Measurements from ENCODE around the gene DAO. TPM values are rescaled to one million over a fixed set of nuclear protein-coding genes. Genes with fewer than 3 reads are reported as not detected.

DAO gene
- total RNA-seq, 1 experiment from 2014 or later: not detected

DNA sequence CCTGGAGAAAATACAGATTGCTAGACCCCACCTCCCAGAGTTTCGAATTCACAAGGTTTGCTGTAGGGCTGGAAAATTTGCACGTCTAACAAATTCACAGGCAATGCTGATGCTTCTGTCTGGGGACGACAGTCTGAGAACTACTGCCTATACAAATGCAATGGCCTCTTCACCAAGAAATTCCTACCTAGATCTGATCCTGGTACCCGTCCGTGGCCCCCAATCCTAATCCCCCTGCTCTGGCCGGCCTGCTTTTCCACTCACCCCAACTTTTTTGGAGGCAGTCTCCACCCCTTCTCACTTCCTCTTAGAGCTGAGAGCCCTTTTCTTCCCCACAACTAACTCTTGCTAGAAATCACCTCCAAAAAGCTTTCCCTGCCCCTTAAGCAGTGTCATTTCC lies 19.4 kb upstream of the DAO start:
- no peak for TF ChIP-seq CTCF (conservative IDR thresholded peaks at IDR 0.05)
- TF ChIP-seq EZH2 (IDR thresholded peaks at IDR 0.05; ENCODE audit: low read depth): no peak
- no peaks in the 10 kb centered on the region for H3K27me3 ChIP-seq (ENCODE audit: insufficient read depth, low read depth)
- H3K9me3 ChIP-seq (ENCODE audit: insufficient read depth, low read depth): no peaks in the 10 kb centered on the region
- H3F3A ChIP-seq (ENCODE audit: insufficient read depth, low read depth): peaks cover 10% of the 10 kb centered on the region; the same call in 1 of the 2 replicates
- no peaks in the 10 kb centered on the region for H3K9me2 ChIP-seq (ENCODE audit: insufficient read depth)
- DNase-seq: no peak
- H3K4me1 ChIP-seq (replicated peaks; ENCODE audit: insufficient read depth): peaks cover 19% of the 10 kb centered on the region
- H3K27ac ChIP-seq: no peak overlapping the region
- H3K79me2 ChIP-seq (ENCODE audit: low read depth): peaks cover 17% of the 10 kb centered on the region
- H3K4me3 ChIP-seq: no peak overlapping the region
- H4K20me1 ChIP-seq (ENCODE audit: insufficient read depth): no peaks in the 10 kb centered on the region
- H2AFZ ChIP-seq: no peak overlapping the region
- no peak overlapping the region for H3K4me2 ChIP-seq
- ChIA-PET CTCF (no interaction called here), POLR2A (ENCODE audit: unreplicated experiment) (no interaction called here)
- no peaks in the 10 kb centered on the region for H3K36me3 ChIP-seq (ENCODE audit: low read depth)
- BruUV-seq (replicated peaks): no TSS peak
- intact Hi-C loops (cut with micrococcal nuclease; ENCODE audit: unreplicated experiment): no loop called here

DNA sequence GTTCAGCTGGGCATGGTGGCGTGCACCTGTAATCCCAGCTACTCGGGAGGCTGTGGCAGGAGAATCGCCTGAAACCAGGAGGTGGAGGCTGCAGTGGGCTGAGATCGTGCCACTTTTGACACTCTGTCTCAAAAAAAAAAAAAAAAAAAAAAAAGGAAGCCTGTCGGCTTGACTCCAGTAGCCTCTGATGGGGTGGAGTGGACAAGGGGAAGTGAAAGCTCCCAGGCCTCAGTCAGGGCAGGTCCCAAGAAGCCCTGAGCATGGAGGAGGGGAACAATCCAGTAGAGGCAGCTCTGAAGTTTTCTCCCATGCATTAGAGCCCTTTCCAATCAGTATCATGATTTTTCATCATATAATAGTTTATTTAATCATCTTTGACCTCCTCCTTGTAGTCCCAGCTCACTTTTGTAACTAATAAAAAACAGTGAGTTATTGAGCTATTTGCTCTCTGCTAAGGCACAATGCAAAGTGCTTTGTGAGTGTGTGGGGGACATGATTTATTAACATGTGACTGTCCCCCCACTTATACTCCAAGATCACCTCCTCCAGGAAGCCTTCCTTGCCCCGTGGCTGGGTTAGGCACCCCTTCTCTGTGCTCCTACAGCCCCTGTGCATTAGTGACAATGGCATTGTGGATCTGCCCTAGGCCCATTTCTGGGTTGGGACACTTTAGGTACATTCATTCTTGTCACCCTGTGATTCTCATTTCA lies 17.9 kb upstream of the DAO start:
- BruUV-seq (replicated peaks): no TSS peak
- H2AFZ ChIP-seq: no peak overlapping the region
- H3K79me2 ChIP-seq (ENCODE audit: low read depth): peaks cover 1% of the 10 kb centered on the region
- H3K36me3 ChIP-seq (ENCODE audit: low read depth): no peaks in the 10 kb centered on the region
- no peak for TF ChIP-seq EZH2 (IDR thresholded peaks at IDR 0.05; ENCODE audit: low read depth)
- no peak for TF ChIP-seq CTCF (conservative IDR thresholded peaks at IDR 0.05)
- H3K9me2 ChIP-seq (ENCODE audit: insufficient read depth): no peaks in the 10 kb centered on the region
- POLR2A ChIA-PET (ENCODE audit: unreplicated experiment): no interaction called here
- no peaks in the 10 kb centered on the region for H3K27me3 ChIP-seq (ENCODE audit: insufficient read depth, low read depth)
- H3K4me3 ChIP-seq: no peak overlapping the region
- no peak for DNase-seq
- no peaks in the 10 kb centered on the region for H3F3A ChIP-seq (ENCODE audit: insufficient read depth, low read depth)
- no peak overlapping the region for H3K27ac ChIP-seq
- 0 out of 2 replicates have a peak, but pooled peaks cover 10% of the 10 kb centered on the region for H3K4me1 ChIP-seq (replicated peaks; ENCODE audit: insufficient read depth)
- H3K4me2 ChIP-seq: no peak overlapping the region
- intact Hi-C loops (cut with micrococcal nuclease; ENCODE audit: unreplicated experiment): no loop called here
- H3K9me3 ChIP-seq (ENCODE audit: insufficient read depth, low read depth): no peaks in the 10 kb centered on the region
- CTCF ChIA-PET: no interaction called here
- H4K20me1 ChIP-seq (ENCODE audit: insufficient read depth): no peaks in the 10 kb centered on the region

DNA sequence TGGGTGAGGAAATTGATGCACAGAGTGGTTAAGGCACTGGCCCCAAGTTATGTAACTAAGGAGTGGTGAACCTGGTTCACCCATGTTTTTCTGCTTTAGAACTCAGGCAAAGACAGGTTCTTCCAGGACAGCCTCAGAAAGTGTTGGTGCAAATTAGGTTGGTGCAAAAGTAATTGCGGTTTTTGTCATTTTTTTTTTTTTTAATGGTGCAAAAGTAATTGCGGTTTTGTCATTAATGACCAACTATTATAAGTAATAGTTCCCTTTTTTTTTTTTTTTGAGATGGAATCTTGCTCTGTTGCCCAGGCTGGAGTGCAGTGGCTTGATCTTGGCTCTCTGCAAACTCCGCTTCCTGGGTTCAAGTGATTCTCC lies 17.3 kb upstream of the DAO start:
- Histone ChIP-seq H3K9me2 (ENCODE audit: insufficient read depth) (no peaks in the 10 kb centered on the region), H2AFZ (no peak overlapping the region), H3K4me1 (replicated peaks; ENCODE audit: insufficient read depth) (0 out of 2 replicates have a peak, but pooled peaks cover 10% of the 10 kb centered on the region), H3K9me3 (ENCODE audit: insufficient read depth, low read depth) (no peaks in the 10 kb centered on the region), H3K27ac (no peak overlapping the region), H4K20me1 (ENCODE audit: insufficient read depth) (no peaks in the 10 kb centered on the region), H3K27me3 (ENCODE audit: insufficient read depth, low read depth) (no peaks in the 10 kb centered on the region), H3F3A (ENCODE audit: insufficient read depth, low read depth) (no peaks in the 10 kb centered on the region), H3K79me2 (ENCODE audit: low read depth) (no peaks in the 10 kb centered on the region), H3K4me3 (no peak overlapping the region), H3K36me3 (ENCODE audit: low read depth) (no peaks in the 10 kb centered on the region), H3K4me2 (no peak overlapping the region)
- DNase-seq: no peak
- TF ChIP-seq EZH2 (IDR thresholded peaks at IDR 0.05; ENCODE audit: low read depth) (no peak), CTCF (conservative IDR thresholded peaks at IDR 0.05) (no peak)
- BruUV-seq (replicated peaks): no TSS peak
- CTCF ChIA-PET: no interaction called here
- POLR2A ChIA-PET (ENCODE audit: unreplicated experiment): no interaction called here
- intact Hi-C loops (cut with micrococcal nuclease; ENCODE audit: unreplicated experiment): no loop called here

Data from PC-9 (cell line).